DMS53 treated with DMSO at 0.1 percent for 48 hours (cell line): ENCODE results near the gene ADAMTS17.
"Not testable (repeated sequence)": the region's sequence is repeated elsewhere in the genome, so short reads cannot be mapped to it uniquely, and the experiment has no call there.

ENCODE experiments used
- DNase-seq: peaks from one replicate; lab custom pipeline; 2025; ENCODE audit not compliant: unreplicated experiment; lab: John Stamatoyannopoulos, UW

ADAMTS17 gene

GRCh38 chr15:99926532-99926931, 415.2 kb downstream of the ADAMTS17 start:
- not testable (repeated sequence) for DNase-seq

DNA sequence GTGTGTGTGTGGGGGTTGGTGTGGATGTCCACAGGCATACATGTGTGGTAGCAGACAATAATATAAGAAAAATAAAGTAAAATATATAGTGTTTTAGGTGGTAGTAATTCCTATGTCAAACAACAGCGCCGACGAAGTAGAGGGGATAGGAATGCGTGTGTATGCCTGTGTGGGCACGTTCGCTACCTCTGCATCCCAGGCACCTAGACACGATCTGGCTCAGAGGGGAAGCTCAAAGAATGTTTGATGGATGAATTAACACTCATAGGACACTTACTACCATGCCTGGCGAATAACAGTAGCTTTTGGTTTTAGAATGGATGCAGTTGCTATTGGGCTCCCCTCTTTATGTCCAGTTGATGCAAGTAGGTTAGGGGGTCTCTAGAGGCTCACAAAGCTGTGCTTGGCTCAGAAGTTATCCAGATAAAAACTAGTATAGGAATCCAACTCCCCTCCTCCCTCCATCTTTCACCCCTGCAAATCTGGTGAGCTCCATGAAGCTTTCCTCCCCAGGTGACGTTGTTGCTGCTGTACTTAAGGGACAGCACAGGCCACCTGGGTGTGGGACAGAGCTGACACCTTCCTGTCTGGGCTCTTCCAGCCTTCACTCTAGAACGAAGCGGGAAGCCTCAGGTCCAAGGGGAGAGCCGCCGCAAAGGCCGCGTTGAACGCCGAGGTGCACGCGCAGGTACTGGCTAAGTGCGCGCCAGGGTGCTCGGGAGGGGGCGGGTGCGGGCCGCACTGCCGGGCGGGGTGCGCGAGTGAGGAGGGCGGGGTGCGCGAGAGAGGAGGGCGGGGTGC, 415.9 kb downstream of the ADAMTS17 start:
- peak; percentile 27 for DNase-seq

DNA sequence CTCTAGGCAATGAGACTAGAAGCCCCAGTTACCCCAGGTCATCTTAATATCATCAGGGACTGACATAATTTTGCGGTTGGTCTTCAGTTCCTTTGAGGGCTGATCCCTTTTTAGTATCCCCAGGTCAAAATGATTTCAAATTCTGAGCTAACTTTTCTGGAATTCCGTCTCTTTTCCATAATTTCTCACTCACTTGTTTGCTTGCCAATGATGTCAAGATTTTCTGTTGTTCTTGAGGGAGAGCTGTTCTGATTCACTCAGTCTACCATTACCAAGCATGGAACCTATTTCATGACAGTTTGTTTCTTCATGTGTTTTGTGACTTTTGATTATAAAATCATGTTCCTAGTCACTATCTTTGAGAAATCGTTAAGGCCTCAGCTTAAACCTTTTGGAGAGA, 418.1 kb downstream of the ADAMTS17 start:
- DNase-seq = no peak
